SK-N-SH treated with all-trans-retinoic acid at 6 μM for 48 hours (cell line): ENCODE data around the gene TRH.
A peak's percentile ranks its signal among the peaks of the same experiment; 100 is the strongest.

Source experiments
- ATAC-seq: fragments of 200-7000 bp; cut with Tn5 transposase; 3 replicates; pipeline ENCODE4 v1.9.1; 2020; ENCODE audit warnings: mild to moderate bottlenecking, moderate library complexity
- ARNTL ChIP-seq: fragments of 450-650 bp; formaldehyde crosslinking; IDR thresholded peaks from 2 replicates; pipeline ENCODE4 v1.5.0; 2020; ENCODE audit warnings: low read depth, mild to moderate bottlenecking, moderate library complexity, borderline replicate concordance
- CSDC2 ChIP-seq: fragments of 250-450 bp; sonication (Bioruptor Pico); IDR thresholded peaks from 2 replicates; pipeline ENCODE4 v1.5.0; 2020; ENCODE audit warnings: mild to moderate bottlenecking, moderate library complexity
- ESRRG ChIP-seq: fragments of 250-450 bp; sonication (Bioruptor Pico); IDR thresholded peaks from 2 replicates; pipeline ENCODE4 v1.6.1; 2021; ENCODE audit warnings: mild to moderate bottlenecking
- GLIS3 ChIP-seq: fragments of 250-450 bp; sonication (Bioruptor Pico); IDR thresholded peaks from 2 replicates; pipeline ENCODE4 v1.5.0; 2020; ENCODE audit warnings: mild to moderate bottlenecking, moderate library complexity
- ISL1 ChIP-seq: fragments of 250-450 bp; sonication (Bioruptor Pico); IDR thresholded peaks from 2 replicates; pipeline ENCODE4 v2.1.2; 2022; ENCODE audit warnings: mild to moderate bottlenecking, moderate library complexity
- OSR1 ChIP-seq: fragments of 250-450 bp; sonication (Bioruptor Pico); IDR thresholded peaks from 2 replicates; pipeline ENCODE4 v1.8.0; 2022; ENCODE audit warnings: moderate library complexity, mild to moderate bottlenecking, inconsistent platforms
- RARB ChIP-seq: fragments of 250-450 bp; sonication (Bioruptor Pico); IDR thresholded peaks from 2 replicates; pipeline ENCODE4 v1.8.0; 2021; ENCODE audit warnings: mild to moderate bottlenecking, moderate library complexity
- SNAI2 ChIP-seq: fragments of 250-450 bp; sonication (Bioruptor Pico); IDR thresholded peaks from 2 replicates; pipeline ENCODE4 v1.5.0; 2020; ENCODE audit warnings: mild to moderate bottlenecking, moderate library complexity
- TOX ChIP-seq: fragments of 250-450 bp; sonication (Bioruptor Pico); IDR thresholded peaks from 2 replicates; pipeline ENCODE4 v1.8.0; 2021; ENCODE audit warnings: mild to moderate bottlenecking, moderate library complexity, borderline replicate concordance
- ZC3H10 ChIP-seq: fragments of 250-450 bp; sonication (Bioruptor Pico); IDR thresholded peaks from 2 replicates; pipeline ENCODE4 v1.5.1; 2021; ENCODE audit warnings: mild to moderate bottlenecking, moderate library complexity
- ZFP3 ChIP-seq: fragments of 250-450 bp; sonication (Bioruptor Pico); IDR thresholded peaks from 2 replicates; pipeline ENCODE4 v1.5.0; 2020; ENCODE audit warnings: mild to moderate bottlenecking, moderate library complexity
- ZNF565 ChIP-seq: fragments of 450-650 bp; formaldehyde crosslinking; conservative IDR thresholded peaks from 2 replicates; pipeline ENCODE4 v1.5.0; 2020; ENCODE audit warnings: low read depth, mild to moderate bottlenecking, moderate library complexity
- ZNF8 ChIP-seq: fragments of 450-650 bp; formaldehyde crosslinking; IDR thresholded peaks from 2 replicates; pipeline ENCODE4 v1.5.0; 2020; ENCODE audit warnings: mild to moderate bottlenecking, moderate library complexity
- TF ChIP-seq, protein P1 (sequence below): fragments of 250-450 bp; sonication (Bioruptor Pico); IDR thresholded peaks from 2 replicates; pipeline ENCODE4 v1.5.1; 2020; ENCODE audit warnings: low read depth, mild to moderate bottlenecking, moderate library complexity
- TF ChIP-seq, protein P2 (sequence below): fragments of 250-450 bp; sonication (Bioruptor Pico); IDR thresholded peaks from 2 replicates; pipeline ENCODE4 v1.5.1; 2021; ENCODE audit warnings: mild to moderate bottlenecking, moderate library complexity
- TF ChIP-seq, protein P3 (sequence below): fragments of 250-450 bp; sonication (Bioruptor Pico); IDR thresholded peaks from 2 replicates; pipeline ENCODE4 v1.8.0; 2021; ENCODE audit warnings: low read depth, mild to moderate bottlenecking, moderate library complexity, borderline replicate concordance
- TF ChIP-seq, protein P4 (sequence below): fragments of 250-450 bp; sonication (Bioruptor Pico); IDR thresholded peaks from 2 replicates; pipeline ENCODE4 v1.8.0; 2020; ENCODE audit warnings: mild to moderate bottlenecking, moderate library complexity, borderline replicate concordance
- TF ChIP-seq, protein P5 (sequence below): fragments of 250-450 bp; sonication (Bioruptor Pico); IDR thresholded peaks from 2 replicates; pipeline ENCODE4 v1.5.0; 2020; ENCODE audit warnings: mild to moderate bottlenecking, moderate library complexity

TRH gene

DNA sequence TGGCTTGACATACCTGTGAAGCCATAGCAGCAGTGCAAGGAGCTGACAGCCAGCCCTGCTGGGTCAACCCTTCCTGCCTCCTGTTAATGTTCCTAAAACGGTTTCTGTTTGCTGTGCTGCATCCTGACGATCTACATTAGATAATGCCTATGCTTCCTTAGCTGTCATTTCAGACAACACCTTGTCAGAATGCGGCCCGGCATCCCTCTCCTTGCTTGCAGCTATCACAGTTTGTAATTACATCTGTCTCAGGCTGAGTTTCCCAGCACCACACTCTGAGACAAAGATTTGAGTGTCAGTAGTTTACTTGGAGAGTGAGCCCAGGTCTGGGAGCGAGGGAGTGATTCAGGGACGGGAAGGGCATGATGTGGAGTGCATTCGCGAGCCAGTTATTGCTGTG is 9.0 kb downstream of the TRH start:
- ATAC-seq: no peak
- TF ChIP-seq OSR1 (CRISPR knock-in tag) (no peak), CSDC2 (CRISPR knock-in tag) (no peak)
- TF ChIP-seq, protein P1, sequence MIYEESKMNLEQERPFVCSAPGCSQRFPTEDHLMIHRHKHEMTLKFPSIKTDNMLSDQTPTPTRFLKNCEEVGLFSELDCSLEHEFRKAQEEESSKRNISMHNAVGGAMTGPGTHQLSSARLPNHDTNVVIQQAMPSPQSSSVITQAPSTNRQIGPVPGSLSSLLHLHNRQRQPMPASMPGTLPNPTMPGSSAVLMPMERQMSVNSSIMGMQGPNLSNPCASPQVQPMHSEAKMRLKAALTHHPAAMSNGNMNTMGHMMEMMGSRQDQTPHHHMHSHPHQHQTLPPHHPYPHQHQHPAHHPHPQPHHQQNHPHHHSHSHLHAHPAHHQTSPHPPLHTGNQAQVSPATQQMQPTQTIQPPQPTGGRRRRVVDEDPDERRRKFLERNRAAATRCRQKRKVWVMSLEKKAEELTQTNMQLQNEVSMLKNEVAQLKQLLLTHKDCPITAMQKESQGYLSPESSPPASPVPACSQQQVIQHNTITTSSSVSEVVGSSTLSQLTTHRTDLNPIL (CRISPR knock-in tag): no peak

DNA sequence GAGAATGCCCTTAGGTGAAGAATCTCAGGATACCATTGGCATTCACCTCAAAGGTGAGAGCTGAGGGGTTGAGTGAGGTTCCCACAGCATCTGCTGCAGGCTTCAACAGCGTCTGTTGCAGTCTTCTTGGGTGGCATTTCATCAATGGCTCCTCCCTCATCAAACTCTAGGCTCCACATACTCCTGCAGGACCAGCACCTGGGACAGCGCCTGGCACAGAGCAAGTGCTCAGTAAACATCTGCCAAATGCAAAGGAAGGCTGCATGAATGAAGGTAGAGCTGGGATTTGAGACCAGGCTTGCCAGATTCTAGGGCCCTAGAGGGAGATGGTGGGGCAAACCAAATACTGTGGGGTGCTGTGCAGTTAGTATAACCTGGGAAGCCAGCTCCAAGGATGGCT is 9.6 kb downstream of the TRH start:
- ATAC-seq: no peak
- no peak for TF ChIP-seq ZNF565
- TF ChIP-seq, protein P1 (CRISPR knock-in tag): no peak
- TF ChIP-seq TOX (CRISPR knock-in tag): no peak
- TF ChIP-seq, protein P2, sequence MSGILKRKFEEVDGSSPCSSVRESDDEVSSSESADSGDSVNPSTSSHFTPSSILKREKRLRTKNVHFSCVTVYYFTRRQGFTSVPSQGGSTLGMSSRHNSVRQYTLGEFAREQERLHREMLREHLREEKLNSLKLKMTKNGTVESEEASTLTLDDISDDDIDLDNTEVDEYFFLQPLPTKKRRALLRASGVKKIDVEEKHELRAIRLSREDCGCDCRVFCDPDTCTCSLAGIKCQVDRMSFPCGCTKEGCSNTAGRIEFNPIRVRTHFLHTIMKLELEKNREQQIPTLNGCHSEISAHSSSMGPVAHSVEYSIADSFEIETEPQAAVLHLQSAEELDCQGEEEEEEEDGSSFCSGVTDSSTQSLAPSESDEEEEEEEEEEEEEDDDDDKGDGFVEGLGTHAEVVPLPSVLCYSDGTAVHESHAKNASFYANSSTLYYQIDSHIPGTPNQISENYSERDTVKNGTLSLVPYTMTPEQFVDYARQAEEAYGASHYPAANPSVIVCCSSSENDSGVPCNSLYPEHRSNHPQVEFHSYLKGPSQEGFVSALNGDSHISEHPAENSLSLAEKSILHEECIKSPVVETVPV (CRISPR knock-in tag): no peak
- TF ChIP-seq ESRRG (CRISPR knock-in tag): no peak
- TF ChIP-seq RARB (CRISPR knock-in tag): no peak
- no peak for TF ChIP-seq SNAI2 (CRISPR knock-in tag)

DNA sequence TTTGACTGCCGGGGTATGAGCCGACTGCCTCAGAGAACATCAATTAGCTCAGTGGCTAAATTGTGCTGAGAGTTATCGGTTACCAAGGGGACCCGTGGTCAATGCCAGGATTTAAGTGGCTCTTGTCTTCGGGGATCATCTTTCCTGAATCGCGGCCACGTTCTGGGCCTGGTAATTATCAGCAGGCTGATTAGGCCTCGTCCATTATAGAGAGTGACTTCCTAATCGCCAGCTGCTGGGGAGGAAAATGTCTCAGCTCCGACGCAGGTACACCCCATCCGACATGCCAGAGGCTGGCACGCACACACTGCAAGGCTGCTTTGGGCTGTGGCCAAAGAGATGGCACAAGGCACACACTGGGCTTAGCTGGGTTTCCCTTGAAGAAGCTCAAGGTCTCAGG is 10.6 kb downstream of the TRH start:
- ATAC-seq: no peak
- TF ChIP-seq GLIS3: no peak
- TF ChIP-seq ZFP3: no peak
- TF ChIP-seq, protein P2 (CRISPR knock-in tag): no peak
- TF ChIP-seq ESRRG (CRISPR knock-in tag): no peak
- TF ChIP-seq, protein P3, sequence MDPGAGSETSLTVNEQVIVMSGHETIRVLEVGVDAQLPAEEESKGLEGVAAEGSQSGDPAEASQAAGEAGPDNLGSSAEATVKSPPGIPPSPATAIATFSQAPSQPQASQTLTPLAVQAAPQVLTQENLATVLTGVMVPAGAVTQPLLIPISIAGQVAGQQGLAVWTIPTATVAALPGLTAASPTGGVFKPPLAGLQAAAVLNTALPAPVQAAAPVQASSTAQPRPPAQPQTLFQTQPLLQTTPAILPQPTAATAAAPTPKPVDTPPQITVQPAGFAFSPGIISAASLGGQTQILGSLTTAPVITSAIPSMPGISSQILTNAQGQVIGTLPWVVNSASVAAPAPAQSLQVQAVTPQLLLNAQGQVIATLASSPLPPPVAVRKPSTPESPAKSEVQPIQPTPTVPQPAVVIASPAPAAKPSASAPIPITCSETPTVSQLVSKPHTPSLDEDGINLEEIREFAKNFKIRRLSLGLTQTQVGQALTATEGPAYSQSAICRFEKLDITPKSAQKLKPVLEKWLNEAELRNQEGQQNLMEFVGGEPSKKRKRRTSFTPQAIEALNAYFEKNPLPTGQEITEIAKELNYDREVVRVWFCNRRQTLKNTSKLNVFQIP (CRISPR knock-in tag): no peak
- no peak for TF ChIP-seq ISL1

DNA sequence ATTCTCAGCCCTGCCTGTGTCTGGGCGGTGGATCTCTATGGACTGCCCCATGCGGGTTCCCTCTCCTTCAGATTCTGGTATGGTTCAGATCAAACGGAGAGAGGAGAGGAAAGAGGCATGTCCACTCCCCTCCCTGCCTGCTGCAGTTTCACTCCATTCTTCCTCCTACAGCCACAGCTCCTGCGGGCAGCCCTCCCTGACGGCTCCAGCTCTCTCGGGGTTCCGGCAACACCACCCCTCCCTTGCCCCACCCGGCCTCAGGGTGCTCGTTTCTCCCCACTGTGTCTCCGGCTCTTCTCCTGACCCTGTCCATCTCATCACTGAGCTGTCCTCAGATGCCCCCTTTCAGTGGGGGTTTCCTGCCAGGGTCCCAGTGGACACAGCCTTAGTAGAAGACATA is 13.9 kb downstream of the TRH start:
- no peak for TF ChIP-seq ZC3H10 (CRISPR knock-in tag)
- no peak for ATAC-seq

DNA sequence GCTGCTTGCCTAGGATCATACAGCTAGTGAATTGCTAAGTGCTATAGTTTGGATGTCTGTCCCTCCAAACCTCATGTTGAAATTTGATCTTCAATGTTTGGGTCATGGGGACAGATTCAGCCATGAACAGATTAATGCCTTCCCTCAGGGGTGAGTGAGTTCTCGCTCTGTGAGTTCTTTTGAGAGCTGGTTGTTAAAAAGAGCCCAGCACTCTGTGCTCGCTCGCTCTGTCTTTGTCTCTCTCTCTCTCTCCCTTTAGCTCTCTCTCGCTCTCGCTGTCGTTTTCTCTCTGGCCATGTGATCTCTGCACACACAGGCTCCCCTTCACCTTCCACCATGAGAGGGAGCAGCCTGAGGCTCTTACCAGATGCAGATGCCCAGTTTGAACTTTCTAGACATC is 14.9 kb downstream of the TRH start:
- no peak for TF ChIP-seq ZFP3
- TF ChIP-seq ARNTL: no peak
- TF ChIP-seq SNAI2 (CRISPR knock-in tag): no peak
- TF ChIP-seq, protein P4, sequence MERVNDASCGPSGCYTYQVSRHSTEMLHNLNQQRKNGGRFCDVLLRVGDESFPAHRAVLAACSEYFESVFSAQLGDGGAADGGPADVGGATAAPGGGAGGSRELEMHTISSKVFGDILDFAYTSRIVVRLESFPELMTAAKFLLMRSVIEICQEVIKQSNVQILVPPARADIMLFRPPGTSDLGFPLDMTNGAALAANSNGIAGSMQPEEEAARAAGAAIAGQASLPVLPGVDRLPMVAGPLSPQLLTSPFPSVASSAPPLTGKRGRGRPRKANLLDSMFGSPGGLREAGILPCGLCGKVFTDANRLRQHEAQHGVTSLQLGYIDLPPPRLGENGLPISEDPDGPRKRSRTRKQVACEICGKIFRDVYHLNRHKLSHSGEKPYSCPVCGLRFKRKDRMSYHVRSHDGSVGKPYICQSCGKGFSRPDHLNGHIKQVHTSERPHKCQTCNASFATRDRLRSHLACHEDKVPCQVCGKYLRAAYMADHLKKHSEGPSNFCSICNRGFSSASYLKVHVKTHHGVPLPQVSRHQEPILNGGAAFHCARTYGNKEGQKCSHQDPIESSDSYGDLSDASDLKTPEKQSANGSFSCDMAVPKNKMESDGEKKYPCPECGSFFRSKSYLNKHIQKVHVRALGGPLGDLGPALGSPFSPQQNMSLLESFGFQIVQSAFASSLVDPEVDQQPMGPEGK (CRISPR knock-in tag): no peak
- no peak for ATAC-seq

DNA sequence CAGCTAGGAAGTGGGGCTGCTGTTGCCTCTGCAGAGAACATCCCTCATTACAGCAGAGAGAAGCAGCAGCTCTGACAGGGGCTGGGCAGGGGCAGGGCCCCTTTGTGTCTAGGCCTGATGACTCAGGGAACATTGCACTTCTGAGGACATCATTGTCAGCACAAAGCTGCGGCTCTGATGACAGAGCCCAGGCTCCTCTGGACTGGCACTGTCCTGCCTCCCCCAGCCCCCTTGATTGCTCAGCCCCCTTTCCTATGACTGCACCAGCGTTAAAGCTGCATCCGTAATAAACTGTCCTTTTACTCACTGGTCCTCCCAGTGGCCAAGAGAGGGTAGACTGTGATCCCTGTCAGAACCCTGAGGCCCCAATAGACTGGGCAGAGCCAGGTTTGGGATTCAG is 18.3 kb downstream of the TRH start:
- peak; percentile 94 for ATAC-seq
- TF ChIP-seq ESRRG (CRISPR knock-in tag): no peak
- TF ChIP-seq, protein P5, sequence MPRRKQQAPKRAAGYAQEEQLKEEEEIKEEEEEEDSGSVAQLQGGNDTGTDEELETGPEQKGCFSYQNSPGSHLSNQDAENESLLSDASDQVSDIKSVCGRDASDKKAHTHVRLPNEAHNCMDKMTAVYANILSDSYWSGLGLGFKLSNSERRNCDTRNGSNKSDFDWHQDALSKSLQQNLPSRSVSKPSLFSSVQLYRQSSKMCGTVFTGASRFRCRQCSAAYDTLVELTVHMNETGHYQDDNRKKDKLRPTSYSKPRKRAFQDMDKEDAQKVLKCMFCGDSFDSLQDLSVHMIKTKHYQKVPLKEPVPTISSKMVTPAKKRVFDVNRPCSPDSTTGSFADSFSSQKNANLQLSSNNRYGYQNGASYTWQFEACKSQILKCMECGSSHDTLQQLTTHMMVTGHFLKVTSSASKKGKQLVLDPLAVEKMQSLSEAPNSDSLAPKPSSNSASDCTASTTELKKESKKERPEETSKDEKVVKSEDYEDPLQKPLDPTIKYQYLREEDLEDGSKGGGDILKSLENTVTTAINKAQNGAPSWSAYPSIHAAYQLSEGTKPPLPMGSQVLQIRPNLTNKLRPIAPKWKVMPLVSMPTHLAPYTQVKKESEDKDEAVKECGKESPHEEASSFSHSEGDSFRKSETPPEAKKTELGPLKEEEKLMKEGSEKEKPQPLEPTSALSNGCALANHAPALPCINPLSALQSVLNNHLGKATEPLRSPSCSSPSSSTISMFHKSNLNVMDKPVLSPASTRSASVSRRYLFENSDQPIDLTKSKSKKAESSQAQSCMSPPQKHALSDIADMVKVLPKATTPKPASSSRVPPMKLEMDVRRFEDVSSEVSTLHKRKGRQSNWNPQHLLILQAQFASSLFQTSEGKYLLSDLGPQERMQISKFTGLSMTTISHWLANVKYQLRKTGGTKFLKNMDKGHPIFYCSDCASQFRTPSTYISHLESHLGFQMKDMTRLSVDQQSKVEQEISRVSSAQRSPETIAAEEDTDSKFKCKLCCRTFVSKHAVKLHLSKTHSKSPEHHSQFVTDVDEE (CRISPR knock-in tag): no peak
- TF ChIP-seq, protein P4 (CRISPR knock-in tag): no peak
- no peak for TF ChIP-seq ZNF565
- no peak for TF ChIP-seq ZNF8
